H1 (cell line): ENCODE results near the gene DAGLA. TPM values are rescaled to one million over a fixed set of nuclear protein-coding genes. Genes with fewer than 3 reads are reported as not detected.
A peak's percentile ranks its signal among the peaks of the same experiment; 100 is the strongest.

Experiments
- CTCF ChIA-PET: fragments of 300-600 bp; sonication (Branson Sonifier 250); formaldehyde crosslinking; loops from one replicate; lab custom pipeline; 2021; ENCODE audit not compliant: partially characterized antibody; lab: Charles Lee
- POLR2A ChIA-PET: fragments of 300-600 bp; sonication (Branson Sonifier 250); formaldehyde crosslinking; loops from one replicate; lab custom pipeline; 2021; ENCODE audit warnings: inconsistent platforms; ENCODE audit not compliant: partially characterized antibody; lab: Charles Lee
- DNase-seq, 2 experiments: peaks; one replicate each; pipeline versions ENCODE4 v3.0.0 to v3.0.0-alpha.2; 2010 to 2022; ENCODE audit warnings: low spot score in 2 of 2, low read depth in 1 of 2, mixed read lengths in 1 of 2
- FAIRE-seq: peaks from 2 replicates; lab custom pipeline; 2011; peaks lifted over from hg19 to GRCh38; lab: Jason Lieb, UNC
- H2AFZ ChIP-seq: 2 replicates; pipeline ENCODE4 v1.8.1; 2012; ENCODE audit warnings: low read length, inconsistent platforms
- H2AK5ac ChIP-seq: 2 replicates; pipeline ENCODE4 v1.6.1; 2013; ENCODE audit warnings: low read depth, low read length
- H2BK120ac ChIP-seq: replicated peaks from 2 replicates; pipeline ENCODE3; 2013; ENCODE audit warnings: low read depth, low read length, inconsistent platforms
- H2BK12ac ChIP-seq: 2 replicates; pipeline ENCODE4 v1.6.1; 2013; ENCODE audit warnings: low read depth, low read length
- H2BK15ac ChIP-seq: 2 replicates; pipeline ENCODE4 v1.6.1; 2013; ENCODE audit warnings: low read length
- H2BK20ac ChIP-seq: 2 replicates; pipeline ENCODE4 v1.6.1; 2013; ENCODE audit warnings: low read length
- H2BK5ac ChIP-seq: 2 replicates; pipeline ENCODE4 v1.6.1; 2013; ENCODE audit warnings: low read depth, low read length
- H3K14ac ChIP-seq: 2 replicates; pipeline ENCODE4 v1.6.1; 2013; ENCODE audit warnings: inconsistent platforms; ENCODE audit not compliant: insufficient read length
- H3K18ac ChIP-seq: 2 replicates; pipeline ENCODE4 v1.6.1; 2013; ENCODE audit warnings: low read length; ENCODE audit errors: extremely low read depth
- H3K23ac ChIP-seq: 2 replicates; pipeline ENCODE4 v1.6.1; 2013; ENCODE audit warnings: inconsistent platforms; ENCODE audit not compliant: insufficient read length
- H3K23me2 ChIP-seq: 2 replicates; pipeline ENCODE4 v1.6.1; 2013; ENCODE audit warnings: low read depth, low read length
- H3K27ac ChIP-seq: 2 replicates; pipeline ENCODE4 v1.6.1; 2011; ENCODE audit warnings: low read depth, low read length, inconsistent platforms
- H3K27me3 ChIP-seq, 4 experiments: replicated peaks in 1 of 4; 1 replicate in 1 of 4; 2 replicates in 3 of 4; pipeline versions ENCODE4 v1.6.1 to v1.8.1; 2011 to 2013; ENCODE audit warnings: low read length in 3 of 4, mild to moderate bottlenecking in 3 of 4, inconsistent platforms in 2 of 4, mixed read lengths in 2 of 4, moderate library complexity in 1 of 4; ENCODE audit not compliant: control insufficient read depth in 3 of 4, insufficient read depth in 3 of 4; ENCODE audit errors: extremely low read depth in 1 of 4
- H3K36me3 ChIP-seq, 4 experiments: 2 replicates each; pipeline versions ENCODE4 v1.6.1 to v1.8.1; 2011 to 2013; ENCODE audit warnings: mild to moderate bottlenecking in 4 of 4, low read length in 3 of 4, moderate library complexity in 2 of 4, control low read depth in 1 of 4, inconsistent platforms in 1 of 4; ENCODE audit not compliant: insufficient read depth in 4 of 4, control insufficient read depth in 2 of 4
- H3K4ac ChIP-seq: replicated peaks from 2 replicates; pipeline ENCODE3; 2013; ENCODE audit warnings: low read length, low read depth, mixed read lengths, inconsistent platforms; ENCODE audit not compliant: insufficient read length
- H3K4me1 ChIP-seq, 4 experiments: replicated peaks in 1 of 4; 1 replicate in 1 of 4; 2 replicates in 3 of 4; pipeline versions ENCODE4 v1.6.1 to v1.8.1; 2011 to 2013; ENCODE audit warnings: low read length in 3 of 4, inconsistent platforms in 2 of 4, mixed read lengths in 1 of 4; ENCODE audit not compliant: insufficient read depth in 4 of 4, control insufficient read depth in 3 of 4
- H3K4me2 ChIP-seq, 2 experiments: 2 replicates each; pipeline versions ENCODE4 v1.6.1 to v1.8.1; 2011 to 2013; ENCODE audit warnings: low read depth in 2 of 2, low read length in 2 of 2, control low read depth in 1 of 2, inconsistent platforms in 1 of 2, mild to moderate bottlenecking in 1 of 2; ENCODE audit not compliant: insufficient read depth in 1 of 2
- H3K4me3 ChIP-seq, 4 experiments: fragments of 200-600, 300-600 bp in 1 of 4; sonication (generic), shearing (Covaris generic), sonication (Bioruptor Twin) in 1 of 4; 2 replicates each; pipeline versions ENCODE4 v1.5.1 to v1.8.1; 2011 to 2016; ENCODE audit warnings: low read length in 4 of 4, low read depth in 3 of 4, control low read depth in 2 of 4, inconsistent platforms in 2 of 4, mild to moderate bottlenecking in 2 of 4, mixed read lengths in 1 of 4, moderate library complexity in 1 of 4; ENCODE audit not compliant: insufficient read depth in 2 of 4; ENCODE audit errors: extremely low read depth in 1 of 4
- H3K56ac ChIP-seq: replicated peaks from 2 replicates; pipeline ENCODE3; 2013; ENCODE audit warnings: low read depth, mild to moderate bottlenecking, mixed read lengths, low read length, inconsistent platforms; ENCODE audit not compliant: insufficient read length
- H3K79me1 ChIP-seq: 2 replicates; pipeline ENCODE4 v1.6.1; 2013; ENCODE audit warnings: low read depth, low read length, control low read depth
- H3K79me2 ChIP-seq, 2 experiments: 2 replicates each; pipeline versions ENCODE4 v1.6.1 to v1.8.1; 2012 to 2013; ENCODE audit warnings: low read length in 2 of 2, mild to moderate bottlenecking in 2 of 2, inconsistent platforms in 1 of 2; ENCODE audit not compliant: insufficient read depth in 2 of 2, control insufficient read depth in 1 of 2
- H3K9ac ChIP-seq, 4 experiments: replicated peaks in 1 of 4; 1 replicate in 1 of 4; 2 replicates in 3 of 4; pipeline versions ENCODE4 v1.6.1 to v1.8.1; 2011 to 2013; ENCODE audit warnings: low read depth in 3 of 4, low read length in 3 of 4, control low read depth in 2 of 4, mild to moderate bottlenecking in 2 of 4, moderate library complexity in 2 of 4, inconsistent platforms in 1 of 4; ENCODE audit errors: extremely low read depth in 1 of 4
- H3K9me3 ChIP-seq, 2 experiments: 2 replicates each; pipeline versions ENCODE4 v1.6.1 to v1.8.1; 2012 to 2013; ENCODE audit warnings: mild to moderate bottlenecking in 2 of 2, moderate library complexity in 2 of 2, control low read depth in 1 of 2, inconsistent platforms in 1 of 2, low read depth in 1 of 2, low read length in 1 of 2, mixed read lengths in 1 of 2; ENCODE audit not compliant: insufficient read depth in 2 of 2
- H4K20me1 ChIP-seq, 2 experiments: replicated peaks in 1 of 2; 2 replicates each; pipeline versions ENCODE3 to v1.8.1; 2011 to 2013; ENCODE audit warnings: inconsistent platforms in 2 of 2, low read length in 2 of 2, mild to moderate bottlenecking in 1 of 2; ENCODE audit not compliant: insufficient read depth in 2 of 2, control insufficient read depth in 1 of 2
- H4K5ac ChIP-seq: 2 replicates; pipeline ENCODE4 v1.6.1; 2013; ENCODE audit warnings: low read length, low read depth, mixed read lengths, inconsistent platforms; ENCODE audit not compliant: insufficient read length
- H4K8ac ChIP-seq: 2 replicates; pipeline ENCODE4 v1.8.0; 2013; ENCODE audit warnings: mild to moderate bottlenecking, moderate library complexity, low read length, inconsistent platforms; ENCODE audit not compliant: insufficient read depth; ENCODE audit errors: extremely low read depth
- H4K91ac ChIP-seq: replicated peaks from 2 replicates; pipeline ENCODE3; 2013; ENCODE audit warnings: low read length, mixed read lengths, inconsistent platforms; ENCODE audit not compliant: insufficient read length
- ASH2L ChIP-seq: fragments of 200-600, 300-600 bp; sonication (generic); IDR thresholded peaks from one replicate; pipeline ENCODE4 v1.7.1; 2017; ENCODE audit warnings: low read length
- CTBP2 ChIP-seq: IDR thresholded peaks from 2 replicates; pipeline ENCODE4 v1.7.0; 2011; ENCODE audit warnings: borderline replicate concordance, mild to moderate bottlenecking, moderate library complexity, mixed read lengths, low read length; ENCODE audit not compliant: insufficient read depth, insufficient read length
- KDM1A ChIP-seq: fragments of 200-600, 300-600 bp; sonication (generic); IDR thresholded peaks from 2 replicates; pipeline ENCODE4 v1.7.1; 2016; ENCODE audit warnings: mild to moderate bottlenecking, low read length, borderline replicate concordance
- MAFK ChIP-seq: IDR thresholded peaks from 2 replicates; pipeline ENCODE4 v1.6.1; 2012; ENCODE audit warnings: low read depth, mild to moderate bottlenecking, improper control_type of control experiment, low read length
- WGBS, 2 experiments: shearing (Covaris generic) in 1 of 2; methylation state at CpG; one replicate each; pipeline versions ENCODE4 v1.1.6 to v1.1.7; 2013 to 2015; ENCODE audit warnings: low lambda C conversion rate in 2 of 2, mixed read lengths in 2 of 2, inconsistent platforms in 1 of 2, low coverage in 1 of 2, missing lambda C conversion rate in 1 of 2; ENCODE audit not compliant: insufficient replicate concordance in 2 of 2, insufficient coverage in 1 of 2, insufficient read length in 1 of 2; ENCODE audit errors: extremely low coverage in 1 of 2, missing lambda C conversion rate in 1 of 2; 5-methylcytosine and 5-hydroxymethylcytosine counted together
- polyA plus RNA-seq, 7 experiments: library from polyadenylated mRNA; depleted of rRNA in 3 of 7; stranded (reverse) in 5 of 7; unstranded in 2 of 7; fragments of >200 nt in 5 of 7; fragments of 200-250 nt in 2 of 7; gene quantifications; 1 replicate in 5 of 7; 2 replicates in 1 of 7; 4 replicates in 1 of 7; pipeline versions ENCODE4 v1.2.1 to v1.2.3, GENCODE V29; 2011 to 2013; ENCODE audit warnings: missing spikeins in 2 of 7, mixed read lengths in 2 of 7
- total RNA-seq: library from RNA; stranded (reverse); fragmentation: NEBNext Ultra II Directional; extraction: Animal tissue kit (Norgen Biotek cat#: 25700); gene quantifications from 2 replicates; pipeline ENCODE4 v1.2.1, GENCODE V29; 2021

The DAGLA gene
- total and polyA plus RNA-seq, 2 of the 8 experiments (the other 6 are each of a cell fraction or from before 2014, with no cell fraction given), result 3.6 to 6.6 TPM

DNA sequence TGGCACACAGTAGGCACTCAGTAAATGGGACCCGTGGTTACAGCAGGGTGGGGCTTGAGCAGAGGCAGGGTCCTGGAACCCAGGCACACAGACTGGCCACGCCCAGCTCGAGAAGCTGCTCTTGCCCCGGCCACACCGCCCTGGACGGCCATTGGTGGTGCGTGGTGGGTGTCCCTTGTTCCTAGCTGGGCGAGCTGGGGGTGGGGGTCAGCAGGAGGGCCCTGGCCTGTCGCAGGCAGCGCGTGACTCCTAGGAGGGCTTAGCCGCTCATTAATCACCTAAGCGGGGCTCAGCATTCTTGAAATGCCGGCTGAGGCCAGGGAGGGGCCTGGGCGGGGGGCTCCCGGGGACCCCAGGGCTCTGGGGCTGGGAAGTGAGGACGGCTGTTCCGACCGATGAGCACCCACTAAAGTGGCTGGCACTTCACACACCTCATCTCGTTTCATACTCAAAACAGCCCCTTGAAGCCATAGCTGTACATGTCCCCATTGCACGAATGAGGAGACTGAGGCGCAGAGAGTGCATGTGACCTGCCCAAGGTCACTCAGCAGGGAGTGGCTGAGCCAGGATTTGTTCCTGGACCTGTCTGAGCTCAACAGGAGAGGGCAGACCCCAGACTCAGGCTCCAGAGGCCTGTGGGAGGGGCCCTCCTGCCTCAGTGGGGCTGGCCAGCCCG, 83.9 kb downstream of the DAGLA start:
- Histone ChIP-seq H3K4ac (peak overlapping the region; percentile 32), H2AK5ac (peak overlapping the region; percentile 13; the same call in 1 of the 2 replicates), H3K18ac (peak overlapping the region; percentile 32), H4K8ac (no peak overlapping the region), H3K79me2 (no peaks in the 10 kb centered on the region), H2BK15ac (peak overlapping the region; percentile 81; the same call in 1 of the 2 replicates), H4K91ac (no peak overlapping the region), H3K9ac (no peak overlapping the region), H3K9me3 (no peaks in the 10 kb centered on the region), H3K27ac (no peak overlapping the region), H2BK12ac (peak overlapping the region; percentile 80; the same call in 1 of the 2 replicates), H2AFZ (no peak overlapping the region), H2BK20ac (no peak overlapping the region), H3K4me2 (no peak overlapping the region), H2BK5ac (no peak overlapping the region), H3K27me3 (no peaks in the 10 kb centered on the region), H2BK120ac (no peak overlapping the region), H3K14ac (no peak overlapping the region), H3K79me1 (no peaks in the 10 kb centered on the region), H3K56ac (no peak overlapping the region), H3K4me1 (peaks cover 0 to 16% (median 8%) of the 10 kb centered on the region in 4 experiments; a peak in 6 of 7 replicates), H3K23ac (no peak overlapping the region), H4K20me1 (no peaks in the 10 kb centered on the region), H3K4me3 (no peak overlapping the region), H3K23me2 (no peaks in the 10 kb centered on the region), H4K5ac (no peak overlapping the region), H3K36me3 (no peaks in the 10 kb centered on the region)
- POLR2A ChIA-PET, result interaction anchor here (1.4 to 1.6 kb wide), 3 partner anchors 11 to 51 kb away, joined by 3 to 6 read pairs (median 4); partner anchors contain the start of gene MYRF
- peak in 1 of 2 experiments; percentile 43 for DNase-seq
- CTCF ChIA-PET, result interaction anchor here (1.1 to 5.3 kb wide), 11 partner anchors 9 to 134 kb away, joined by 3 to 38 read pairs (median 9); partner anchors contain the start of gene MYRF
- TF ChIP-seq CTBP2 (no peak), KDM1A (peak; percentile 76; the same call in 1 of the 2 replicates), ASH2L (no peak), MAFK (no peak)
- 91% methylated on average over 21 of the region's 23 CpGs; no CpG with 5 or more reads in 1 of the 2 experiments for WGBS, 2 experiments
- FAIRE-seq, result no peak
